ENCODE data around the gene MRPS15.

The MRPS15 gene

DNA sequence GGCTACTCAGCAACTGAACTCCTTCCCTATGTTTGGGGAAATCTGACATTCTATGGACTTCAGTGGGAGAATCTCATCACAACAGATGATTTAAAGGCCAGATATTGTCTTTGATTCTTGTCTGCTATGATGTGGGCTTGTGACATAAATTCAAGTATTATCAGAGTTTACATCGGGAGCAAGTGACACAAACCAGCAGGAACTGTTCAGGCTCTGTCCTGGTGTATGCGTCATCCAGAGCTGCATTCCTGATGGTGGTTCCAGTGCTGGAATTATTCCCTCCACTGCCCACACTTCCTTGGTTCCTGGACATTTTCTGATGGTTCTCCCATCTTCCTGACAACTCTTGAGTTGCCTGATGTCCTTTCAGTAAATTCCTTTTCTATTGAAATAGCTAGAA is 55.7 kb downstream of the MRPS15 start:
- H3K9me3 ChIP-seq (ENCODE audit: control insufficient read depth, low read length): no peaks in the 10 kb centered on the region
- H3K27me3 ChIP-seq (ENCODE audit: control insufficient read depth, insufficient read depth, low read length, poor library complexity, severe bottlenecking): no peaks in the 10 kb centered on the region
- H3K27ac ChIP-seq (ENCODE audit: insufficient read depth, low read depth, low read length, poor library complexity, severe bottlenecking): no peak overlapping the region
- no peaks in the 10 kb centered on the region for H3K36me3 ChIP-seq (ENCODE audit: control insufficient read depth, insufficient read depth, low read length)
- H3K4me1 ChIP-seq (ENCODE audit: control insufficient read depth, insufficient read depth, low read length): no peaks in the 10 kb centered on the region
- 92 to 100% methylated on average over 2 of the region's 2 CpGs for WGBS, 2 experiments
- no peak overlapping the region for H3K4me3 ChIP-seq (ENCODE audit: insufficient read depth, low read depth, low read length)

- no peaks in the 10 kb centered on the region for H3K36me3 ChIP-seq (ENCODE audit: control insufficient read depth, insufficient read depth, low read length)
- no peaks in the 10 kb centered on the region for H3K4me1 ChIP-seq (ENCODE audit: control insufficient read depth, insufficient read depth, low read length)
- no peak overlapping the region for H3K4me3 ChIP-seq (ENCODE audit: insufficient read depth, low read depth, low read length)
- no peak overlapping the region for H3K27ac ChIP-seq (ENCODE audit: insufficient read depth, low read depth, low read length, poor library complexity, severe bottlenecking)
- 91 to 93% methylated on average over 1 of the region's 1 CpG for WGBS, 2 experiments
- no peaks in the 10 kb centered on the region for H3K27me3 ChIP-seq (ENCODE audit: control insufficient read depth, insufficient read depth, low read length, poor library complexity, severe bottlenecking)
- no peaks in the 10 kb centered on the region for H3K9me3 ChIP-seq (ENCODE audit: control insufficient read depth, low read length)
Observed at GRCh38 chr1:36406440-36406839, 57.7 kb downstream of the MRPS15 start.

All from ectodermal cell (in vitro differentiated cells).